C4-2B (cell line): Measurements from ENCODE around the gene WHRN.

Source experiments
- ZFX ChIP-seq: fragments of 450-650 bp; IDR thresholded peaks from 2 replicates; pipeline ENCODE4 v1.6.1; 2017
- TF ChIP-seq, protein P1 (sequence below): fragments of 450-650 bp; conservative IDR thresholded peaks from 2 replicates; pipeline ENCODE4 v1.5.1; 2017; ENCODE audit warnings: mild to moderate bottlenecking

DNA sequence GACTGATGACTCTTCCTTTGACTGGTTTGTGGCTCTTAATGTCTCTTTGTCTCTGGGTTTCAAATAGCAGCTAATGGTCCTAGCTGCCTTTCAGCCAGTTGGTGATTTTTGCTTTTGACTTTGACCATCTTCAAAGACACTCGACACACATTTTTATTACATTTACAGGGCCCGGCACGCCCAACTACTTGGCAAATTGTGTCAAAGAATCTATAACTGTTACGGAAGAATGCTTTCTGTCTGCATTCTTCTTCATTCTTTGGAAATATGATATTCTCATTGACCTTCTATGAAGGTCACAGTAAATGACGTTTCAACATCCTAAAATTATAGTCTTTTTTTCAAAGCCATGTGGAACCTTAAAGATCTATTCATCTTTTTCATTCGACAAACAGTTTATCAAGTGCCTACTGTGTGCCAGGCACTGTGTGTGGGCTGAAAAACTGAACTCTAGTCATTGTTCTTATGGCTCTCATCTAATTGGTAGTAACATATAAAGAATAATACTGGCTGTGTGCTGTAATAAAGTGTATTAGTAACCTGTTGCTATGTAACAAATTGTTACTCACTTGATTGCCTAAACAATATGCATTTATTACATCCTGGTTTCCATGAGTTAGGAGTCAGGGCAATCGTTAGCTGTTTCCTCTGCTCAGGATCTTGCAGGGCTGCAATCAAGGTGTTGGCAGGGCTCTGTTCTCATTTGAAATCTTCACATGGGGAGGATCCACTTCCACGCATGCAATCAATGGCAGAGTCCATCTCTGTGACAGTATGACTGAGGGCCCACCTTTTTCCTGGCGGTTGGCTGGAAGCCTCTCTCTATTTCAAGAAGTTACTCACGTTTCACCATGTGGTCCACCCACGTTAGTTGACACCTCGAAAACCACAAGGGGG is 7.0 kb upstream of the WHRN start:
- no peak for TF ChIP-seq ZFX
- TF ChIP-seq, protein P1, sequence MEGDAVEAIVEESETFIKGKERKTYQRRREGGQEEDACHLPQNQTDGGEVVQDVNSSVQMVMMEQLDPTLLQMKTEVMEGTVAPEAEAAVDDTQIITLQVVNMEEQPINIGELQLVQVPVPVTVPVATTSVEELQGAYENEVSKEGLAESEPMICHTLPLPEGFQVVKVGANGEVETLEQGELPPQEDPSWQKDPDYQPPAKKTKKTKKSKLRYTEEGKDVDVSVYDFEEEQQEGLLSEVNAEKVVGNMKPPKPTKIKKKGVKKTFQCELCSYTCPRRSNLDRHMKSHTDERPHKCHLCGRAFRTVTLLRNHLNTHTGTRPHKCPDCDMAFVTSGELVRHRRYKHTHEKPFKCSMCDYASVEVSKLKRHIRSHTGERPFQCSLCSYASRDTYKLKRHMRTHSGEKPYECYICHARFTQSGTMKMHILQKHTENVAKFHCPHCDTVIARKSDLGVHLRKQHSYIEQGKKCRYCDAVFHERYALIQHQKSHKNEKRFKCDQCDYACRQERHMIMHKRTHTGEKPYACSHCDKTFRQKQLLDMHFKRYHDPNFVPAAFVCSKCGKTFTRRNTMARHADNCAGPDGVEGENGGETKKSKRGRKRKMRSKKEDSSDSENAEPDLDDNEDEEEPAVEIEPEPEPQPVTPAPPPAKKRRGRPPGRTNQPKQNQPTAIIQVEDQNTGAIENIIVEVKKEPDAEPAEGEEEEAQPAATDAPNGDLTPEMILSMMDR = no peak
